CD4-positive, alpha-beta T cell treated with Interleukin-10 for 1 hour (primary cell): Measurements from ENCODE around the gene ADAP2.
A peak's percentile ranks its signal among the peaks of the same experiment; 100 is the strongest.
"Not testable (repeated sequence)": the region's sequence is repeated elsewhere in the genome, so short reads cannot be mapped to it uniquely, and the experiment has no call there.

Experiments used
- DNase-seq: peaks from one replicate; pipeline ENCODE4 v3.0.0-alpha.2; 2020

ADAP2 gene

DNA sequence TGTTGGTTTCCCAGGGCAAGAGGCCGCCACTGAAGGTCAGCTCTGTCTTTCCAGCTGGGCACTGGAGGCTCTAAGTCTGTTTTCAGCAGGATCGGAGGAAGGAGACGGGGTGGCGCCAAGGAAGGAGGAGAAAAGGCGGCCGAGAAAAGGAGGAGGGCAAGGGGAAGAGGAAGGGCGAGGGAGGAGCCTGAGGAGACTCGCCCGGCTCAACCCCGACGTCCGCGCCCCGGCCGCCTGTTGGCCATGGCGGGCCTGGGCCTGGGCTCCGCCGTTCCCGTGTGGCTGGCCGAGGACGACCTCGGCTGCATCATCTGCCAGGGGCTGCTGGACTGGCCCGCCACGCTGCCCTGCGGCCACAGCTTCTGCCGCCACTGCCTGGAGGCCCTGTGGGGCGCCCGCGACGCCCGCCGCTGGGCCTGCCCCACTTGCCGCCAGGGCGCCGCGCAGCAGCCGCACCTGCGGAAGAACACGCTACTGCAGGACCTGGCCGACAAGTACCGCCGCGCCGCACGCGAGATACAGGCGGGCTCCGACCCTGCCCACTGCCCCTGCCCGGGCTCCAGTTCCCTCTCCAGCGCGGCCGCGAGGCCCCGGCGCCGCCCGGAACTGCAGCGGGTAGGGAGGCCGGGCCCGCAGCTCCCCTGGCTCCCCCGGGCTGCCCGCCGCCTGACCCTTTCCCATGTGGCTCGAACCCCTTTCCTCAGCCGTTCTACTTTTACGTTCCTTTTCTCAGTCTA is 49.3 kb downstream of the ADAP2 start, which contains the start of gene RNF135:
RNF135 (plus strand) TSS at position 209 of the 737 bp plus-strand sequence; CDS start at position 244, 35 bp downstream.
- DNase-seq, result peak; percentile 61

GRCh38 chr17:30975042-30975820 is 53.5 kb downstream of the ADAP2 start:
- no peak for DNase-seq

- DNase-seq, result not testable (repeated sequence)
Measured at GRCh38 chr17:30979919-30980318, 58.2 kb downstream of the ADAP2 start.

- DNase-seq, result no peak
Measured at GRCh38 chr17:30981531-30982519, 60.1 kb downstream of the ADAP2 start.

DNA sequence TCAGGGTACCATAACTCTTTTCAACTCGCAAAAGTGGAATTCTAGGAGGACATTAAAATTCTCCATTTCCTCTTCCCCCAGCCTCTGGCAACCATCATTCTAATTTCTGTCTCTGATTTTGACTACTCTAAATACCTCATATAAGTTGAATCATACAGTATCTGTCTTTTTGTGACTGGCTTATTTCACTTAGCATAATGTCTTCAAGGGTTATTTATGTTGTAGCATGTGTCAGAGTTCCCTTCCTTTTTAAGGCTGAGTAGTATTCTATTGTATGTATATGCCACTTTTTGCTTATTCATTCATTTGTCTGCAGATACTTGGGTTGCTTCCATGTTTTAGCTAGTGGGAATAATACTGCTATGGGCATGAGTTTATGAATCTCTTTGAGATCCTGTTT is 61.1 kb downstream of the ADAP2 start:
- DNase-seq, result no peak

- DNase-seq, result no peak
Measured at GRCh38 chr17:30990458-30990857, 68.7 kb downstream of the ADAP2 start.

- no peak for DNase-seq
Measured at GRCh38 chr17:30992551-30992950, 70.8 kb downstream of the ADAP2 start.

GRCh38 chr17:30995347-30995746 is 73.6 kb downstream of the ADAP2 start:
- DNase-seq, result no peak

DNA sequence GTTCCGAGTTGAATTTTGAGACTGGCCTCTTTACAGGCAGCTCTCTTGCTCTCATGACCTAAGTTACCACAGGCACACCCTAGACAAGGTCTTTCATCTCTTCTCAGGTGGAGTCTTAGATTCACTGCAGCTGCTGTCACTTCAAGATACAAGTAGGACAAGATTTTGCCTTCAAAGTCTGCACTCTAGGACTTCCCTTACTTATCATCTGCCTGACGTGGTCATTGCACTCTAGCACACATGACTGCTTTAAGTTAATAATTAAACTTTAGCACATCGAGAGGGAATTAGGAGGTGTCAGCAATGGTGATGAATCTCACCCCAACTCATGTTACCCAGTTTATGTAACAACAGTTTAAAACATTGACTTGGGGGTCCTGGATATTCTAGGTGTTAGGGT is 74.7 kb downstream of the ADAP2 start:
- no peak for DNase-seq

DNA sequence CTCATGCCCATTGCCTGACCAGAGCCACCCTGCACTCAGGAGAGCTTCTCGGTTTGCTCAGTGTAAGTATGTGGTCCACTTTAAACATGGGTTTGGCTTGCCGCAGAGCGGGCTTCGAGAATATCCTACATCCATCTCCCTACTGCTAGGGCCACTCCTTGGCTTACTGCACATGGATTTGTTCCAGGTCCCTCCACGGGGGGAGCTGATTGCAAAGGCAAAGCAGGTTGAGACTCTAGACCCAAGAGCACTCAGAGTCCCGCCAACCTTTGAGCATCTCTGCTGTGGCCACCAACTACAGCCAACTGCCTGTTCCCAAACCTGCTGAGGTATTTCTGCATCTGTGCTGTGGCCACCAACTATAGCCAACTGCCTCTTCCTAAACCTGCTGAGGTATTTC is 75.5 kb downstream of the ADAP2 start:
- no peak for DNase-seq

DNA sequence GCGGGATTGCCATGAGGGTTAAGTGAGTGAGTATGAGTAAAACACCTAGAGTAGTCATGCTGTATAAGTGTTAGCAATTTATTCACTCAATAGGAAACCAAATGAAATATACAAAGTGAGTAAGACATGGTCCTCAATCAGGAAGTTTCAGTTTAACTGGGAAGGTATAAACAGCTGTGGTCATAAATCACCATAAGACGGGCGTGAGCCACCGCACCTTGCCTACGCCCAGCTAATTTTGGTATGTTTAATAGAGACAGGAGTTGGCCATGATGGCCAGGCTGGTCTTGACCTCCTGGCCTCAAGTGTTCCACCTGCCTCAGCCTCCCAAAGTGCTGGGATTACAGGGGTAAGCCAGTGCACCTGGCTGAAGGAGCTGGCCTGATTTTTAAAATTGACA is 76.1 kb downstream of the ADAP2 start:
- no peak for DNase-seq

GRCh38 chr17:31002047-31002446 is 80.3 kb downstream of the ADAP2 start:
- DNase-seq, result no peak

DNA sequence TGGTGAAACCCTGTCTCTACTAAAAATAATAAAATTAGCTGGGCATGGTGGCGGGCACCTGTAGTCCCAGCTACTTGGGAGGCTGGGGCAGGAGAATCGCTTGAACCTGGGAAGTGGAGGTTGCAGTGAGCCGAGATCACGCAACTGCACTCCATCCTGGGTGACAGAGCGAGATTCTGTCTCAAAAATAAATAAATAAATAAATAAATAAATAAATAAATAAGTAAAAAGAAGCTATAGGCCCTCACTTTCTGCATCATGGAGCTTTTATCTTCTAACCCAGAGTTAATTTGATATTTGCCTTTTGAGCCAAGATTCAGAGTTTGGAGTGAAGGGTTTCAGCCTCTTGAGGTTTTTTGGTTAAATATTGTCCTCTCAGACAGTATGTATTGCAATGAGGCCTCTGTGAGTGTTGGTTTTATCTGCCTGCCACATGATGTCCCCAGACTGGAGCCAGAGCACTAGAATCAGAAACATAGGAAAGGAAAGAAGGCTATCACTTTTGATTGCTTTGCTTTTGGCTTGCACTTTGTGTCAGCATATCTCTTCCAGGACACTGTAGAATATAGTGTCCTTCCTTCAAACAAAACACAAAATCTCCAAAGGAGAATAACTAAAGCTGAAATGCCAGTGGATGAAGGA is 81.6 kb downstream of the ADAP2 start:
- DNase-seq, result no peak

- no peak for DNase-seq
Measured at GRCh38 chr17:31004160-31004559, 82.4 kb downstream of the ADAP2 start.

DNA sequence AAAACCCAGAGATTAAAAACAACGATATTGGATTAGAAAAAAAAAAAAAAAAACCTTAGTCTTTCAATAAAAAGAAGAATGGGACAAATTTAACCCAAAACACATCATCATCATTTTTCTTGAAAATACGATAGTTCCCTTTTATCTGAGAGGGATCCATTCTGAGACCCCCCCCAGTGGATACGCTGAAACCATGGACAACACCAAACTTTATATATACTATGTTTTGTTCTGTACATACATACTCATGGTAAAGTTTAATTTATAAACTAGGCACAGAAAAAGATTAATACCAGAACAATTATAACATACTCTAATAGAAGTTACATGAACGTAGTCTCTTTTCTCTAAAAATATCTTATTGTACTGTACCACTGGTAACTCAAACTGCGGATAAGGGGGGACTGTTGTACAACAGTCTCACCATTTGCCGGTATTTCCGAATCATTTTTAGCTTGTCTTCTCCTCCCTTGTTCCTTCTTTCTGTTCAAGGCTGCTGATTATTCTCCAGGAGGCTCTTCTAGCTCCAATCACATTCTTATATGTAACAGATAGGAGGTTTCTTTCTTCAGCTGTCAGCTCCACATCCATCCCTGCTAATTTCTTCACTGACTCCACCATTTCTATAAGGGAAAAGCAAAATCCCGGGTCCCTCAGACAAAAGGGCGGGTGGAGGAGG is 86.1 kb downstream of the ADAP2 start:
- no peak for DNase-seq

- DNase-seq, result peak; percentile 58
Measured at GRCh38 chr17:31008374-31009041, 86.8 kb downstream of the ADAP2 start.
